GM21717 (cell line): Measurements from ENCODE around the gene GH1.
"Not testable (repeated sequence)": the region's sequence is repeated elsewhere in the genome, so short reads cannot be mapped to it uniquely, and the experiment has no call there.

Experiments used
- ATAC-seq: cut with Tn5 transposase; IDR thresholded peaks from one replicate; pipeline ENCODE4 v1.9.1; 2021; ENCODE audit warnings: mild to moderate bottlenecking, moderate library complexity; ENCODE audit not compliant: unreplicated experiment

Gene GH1

GRCh38 chr17:63918789-63919305 lies at the start of gene GH1:
Gene GH1, minus strand, starts transcription at chr17:63918839. Its CDS starts 63 bp downstream, at chr17:63918776.
- ATAC-seq = not testable (repeated sequence)

GRCh38 chr17:63967953-63968352 lies 49.3 kb upstream of the GH1 start:
- ATAC-seq = no peak

- ATAC-seq = no peak
Measured at GRCh38 chr17:63966646-63967264, 48.1 kb upstream of the GH1 start.

- ATAC-seq = no peak
Measured at GRCh38 chr17:63963123-63963522, 44.5 kb upstream of the GH1 start.

- ATAC-seq = no peak
Measured at GRCh38 chr17:63962298-63962744, 43.7 kb upstream of the GH1 start.

GRCh38 chr17:63961355-63962212 lies 42.9 kb upstream of the GH1 start:
- no peak for ATAC-seq

GRCh38 chr17:63960430-63960829 lies 41.8 kb upstream of the GH1 start:
- ATAC-seq = no peak

- ATAC-seq = no peak
Measured at GRCh38 chr17:63960006-63960405, 41.4 kb upstream of the GH1 start.

- ATAC-seq = no peak
Measured at GRCh38 chr17:63956296-63956920, 37.8 kb upstream of the GH1 start.

GRCh38 chr17:63955791-63956190 lies 37.2 kb upstream of the GH1 start:
- no peak for ATAC-seq

- ATAC-seq = no peak
Measured at GRCh38 chr17:63955232-63955631, 36.6 kb upstream of the GH1 start.

GRCh38 chr17:63954402-63955063 lies 35.9 kb upstream of the GH1 start:
- ATAC-seq = peak; percentile 58

GRCh38 chr17:63950940-63951907 lies 32.6 kb upstream of the GH1 start:
- no peak for ATAC-seq

GRCh38 chr17:63949576-63950250 lies 31.1 kb upstream of the GH1 start:
- ATAC-seq = no peak

GRCh38 chr17:63948521-63948920 lies 29.9 kb upstream of the GH1 start:
- no peak for ATAC-seq

GRCh38 chr17:63947711-63948330 lies 29.2 kb upstream of the GH1 start:
- no peak for ATAC-seq

- ATAC-seq = peak; percentile 61
Measured at GRCh38 chr17:63946440-63947363, 28.1 kb upstream of the GH1 start.
